Measurements from ENCODE around the gene SLC25A41.

DNA sequence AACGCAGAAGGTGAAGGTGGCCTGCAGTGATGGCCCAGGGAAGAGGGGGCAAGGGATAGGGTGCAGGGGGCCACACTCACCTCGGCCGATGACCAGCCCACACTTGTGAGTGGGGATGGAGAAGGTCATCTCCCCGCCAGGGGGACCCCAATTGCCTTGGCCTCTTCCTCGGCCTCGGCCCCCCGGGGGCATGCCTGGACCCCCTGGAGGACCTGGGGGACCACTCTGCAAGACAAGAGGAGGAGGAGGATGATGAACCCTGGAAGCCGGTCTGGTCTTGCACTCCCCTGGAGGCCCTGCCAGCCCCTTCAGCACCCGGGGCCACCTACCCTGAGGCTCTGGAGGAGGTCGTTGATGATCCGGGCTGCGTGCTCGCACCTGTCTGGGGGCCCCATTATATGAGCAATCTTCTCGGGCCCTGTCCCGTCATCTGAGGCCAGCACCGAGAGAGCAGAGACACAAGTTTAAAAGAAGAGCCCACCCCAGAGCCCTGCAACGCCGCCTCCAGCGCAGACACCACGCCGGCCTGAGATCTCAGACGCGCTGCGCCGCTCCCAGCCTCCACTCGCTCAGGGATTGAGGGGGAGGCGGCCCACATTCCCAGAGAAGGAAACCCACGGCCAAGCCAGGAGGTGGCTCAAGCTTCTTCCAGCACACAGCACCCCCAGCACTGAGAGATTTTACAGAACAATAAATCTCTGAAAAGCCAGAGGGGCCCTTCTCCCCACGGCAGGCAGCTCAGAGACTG, 16.7 kb downstream of the SLC25A41 start:
- TF ChIP-seq, protein P1, sequence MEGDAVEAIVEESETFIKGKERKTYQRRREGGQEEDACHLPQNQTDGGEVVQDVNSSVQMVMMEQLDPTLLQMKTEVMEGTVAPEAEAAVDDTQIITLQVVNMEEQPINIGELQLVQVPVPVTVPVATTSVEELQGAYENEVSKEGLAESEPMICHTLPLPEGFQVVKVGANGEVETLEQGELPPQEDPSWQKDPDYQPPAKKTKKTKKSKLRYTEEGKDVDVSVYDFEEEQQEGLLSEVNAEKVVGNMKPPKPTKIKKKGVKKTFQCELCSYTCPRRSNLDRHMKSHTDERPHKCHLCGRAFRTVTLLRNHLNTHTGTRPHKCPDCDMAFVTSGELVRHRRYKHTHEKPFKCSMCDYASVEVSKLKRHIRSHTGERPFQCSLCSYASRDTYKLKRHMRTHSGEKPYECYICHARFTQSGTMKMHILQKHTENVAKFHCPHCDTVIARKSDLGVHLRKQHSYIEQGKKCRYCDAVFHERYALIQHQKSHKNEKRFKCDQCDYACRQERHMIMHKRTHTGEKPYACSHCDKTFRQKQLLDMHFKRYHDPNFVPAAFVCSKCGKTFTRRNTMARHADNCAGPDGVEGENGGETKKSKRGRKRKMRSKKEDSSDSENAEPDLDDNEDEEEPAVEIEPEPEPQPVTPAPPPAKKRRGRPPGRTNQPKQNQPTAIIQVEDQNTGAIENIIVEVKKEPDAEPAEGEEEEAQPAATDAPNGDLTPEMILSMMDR (IDR thresholded peaks at IDR 0.05), result no peak
- TF ChIP-seq POLR2A (IDR thresholded peaks at IDR 0.05), result no peak
